LHCN-M2 (cell line): ENCODE data around the gene GLIS1. TPM values are rescaled to one million over a fixed set of nuclear protein-coding genes. Genes with fewer than 3 reads are reported as not detected.
A peak's percentile ranks its signal among the peaks of the same experiment; 100 is the strongest.

Experiments used
- DNase-seq: peaks from one replicate; pipeline ENCODE4 v3.0.0-alpha.2; 2012; ENCODE audit warnings: low read depth
- total RNA-seq: library from RNA; depleted of rRNA; stranded (reverse); fragments of >200 nt; gene quantifications from 2 replicates; pipeline ENCODE4 v1.2.3, GENCODE V29; 2014

GLIS1 gene
- total RNA-seq, 1 experiment from 2014 or later: 3.7 TPM

DNA sequence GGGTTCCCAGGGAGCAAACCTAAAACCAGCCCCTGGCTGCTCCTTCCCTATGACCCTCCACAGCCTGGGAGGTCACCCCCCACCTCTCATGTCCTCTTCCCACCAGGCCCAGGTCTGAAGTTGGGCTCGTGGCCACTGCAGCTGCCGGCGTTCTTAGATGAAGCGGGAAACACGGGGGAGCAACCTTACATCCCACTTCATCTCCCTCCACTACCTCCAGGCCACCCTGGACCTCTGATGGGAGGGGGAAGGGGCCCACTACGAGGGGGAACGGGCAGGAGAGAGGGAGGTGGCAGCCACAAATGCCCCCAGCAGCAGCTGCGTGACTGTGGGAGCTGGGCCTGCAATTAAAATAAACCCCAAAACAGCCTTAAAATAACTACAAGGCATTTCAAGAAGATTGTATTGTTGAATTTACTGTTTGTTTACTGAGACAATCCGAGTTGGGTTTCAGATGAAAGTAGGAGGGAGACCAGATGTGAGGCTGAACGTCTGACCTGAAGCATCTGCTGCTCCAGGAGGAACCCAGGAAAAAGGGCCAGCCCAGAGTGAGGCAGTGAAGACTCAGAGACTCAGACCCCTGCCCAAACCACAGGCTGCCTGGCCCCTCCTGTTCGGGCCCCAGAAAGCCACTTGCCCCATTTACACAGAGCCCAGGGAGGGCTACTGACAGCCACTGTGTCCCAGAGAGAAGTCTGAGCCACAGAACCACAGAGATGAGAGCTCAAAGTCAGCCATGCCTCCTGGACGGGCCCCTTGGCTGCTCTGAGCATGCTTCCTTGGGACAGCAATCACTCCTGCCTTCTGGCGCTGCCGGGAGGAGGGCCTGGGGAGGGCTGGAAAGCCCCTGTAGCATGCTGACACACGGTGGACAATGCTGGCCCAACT, 59.8 kb downstream of the GLIS1 start:
- DNase-seq: no peak

DNA sequence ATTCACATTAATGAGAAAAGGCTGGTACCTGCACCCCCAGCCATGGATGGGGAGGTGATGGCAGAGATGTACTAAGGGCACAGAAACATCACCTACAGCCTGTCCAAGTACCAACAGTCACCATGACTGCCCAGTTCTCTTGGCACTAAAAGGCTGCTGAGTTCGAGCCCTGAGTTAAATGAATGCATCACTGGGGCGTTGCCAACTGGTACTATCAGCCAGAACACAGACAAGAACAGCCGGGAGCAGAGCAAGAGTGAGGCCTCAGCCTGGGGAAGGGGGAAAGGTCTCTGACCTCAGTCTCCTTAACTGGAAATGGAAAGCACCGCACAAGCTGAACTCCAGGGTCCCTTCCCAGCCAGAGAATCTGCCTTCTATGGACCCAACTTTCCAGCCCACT, 60.5 kb downstream of the GLIS1 start:
- no peak for DNase-seq

DNA sequence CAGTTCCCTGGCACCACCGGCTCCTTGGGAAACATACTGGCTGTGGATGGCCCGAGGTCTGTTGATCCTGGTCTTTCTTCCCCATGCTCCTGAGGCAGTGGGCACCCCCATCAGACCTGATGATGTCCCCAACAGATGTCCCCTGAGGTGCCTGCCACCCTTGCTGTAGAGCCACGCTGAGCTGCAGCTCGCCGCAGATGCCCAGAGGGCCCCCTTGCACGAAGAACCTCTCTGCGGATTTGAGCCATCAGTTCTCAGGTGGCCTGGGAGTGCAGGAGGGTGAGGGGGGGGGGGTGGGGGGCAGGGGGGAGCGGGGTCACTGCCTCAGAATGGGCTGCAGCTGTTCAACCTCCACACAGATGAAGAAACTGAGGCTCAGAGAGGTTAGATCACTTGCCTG, 60.9 kb downstream of the GLIS1 start:
- no peak for DNase-seq

DNA sequence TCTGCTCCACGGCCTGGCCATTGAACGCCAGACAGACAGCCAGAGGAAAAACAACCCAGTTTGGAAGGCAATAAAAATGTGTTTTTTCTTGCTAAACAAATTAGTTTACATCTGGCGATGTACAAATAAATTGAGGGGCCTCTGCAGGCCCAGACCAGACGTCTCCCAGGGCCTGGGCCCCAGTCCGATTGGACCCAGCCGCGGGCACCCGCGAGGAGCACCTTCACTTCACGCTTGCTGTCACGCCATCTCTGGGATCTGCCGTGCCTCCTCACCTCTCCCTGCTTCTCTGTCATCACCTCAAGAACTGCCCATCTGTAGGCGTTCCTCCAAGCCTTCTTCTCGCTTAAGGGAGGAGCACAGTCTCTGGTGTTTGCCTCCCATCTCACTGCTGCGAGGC, 61.5 kb downstream of the GLIS1 start:
- no peak for DNase-seq

DNA sequence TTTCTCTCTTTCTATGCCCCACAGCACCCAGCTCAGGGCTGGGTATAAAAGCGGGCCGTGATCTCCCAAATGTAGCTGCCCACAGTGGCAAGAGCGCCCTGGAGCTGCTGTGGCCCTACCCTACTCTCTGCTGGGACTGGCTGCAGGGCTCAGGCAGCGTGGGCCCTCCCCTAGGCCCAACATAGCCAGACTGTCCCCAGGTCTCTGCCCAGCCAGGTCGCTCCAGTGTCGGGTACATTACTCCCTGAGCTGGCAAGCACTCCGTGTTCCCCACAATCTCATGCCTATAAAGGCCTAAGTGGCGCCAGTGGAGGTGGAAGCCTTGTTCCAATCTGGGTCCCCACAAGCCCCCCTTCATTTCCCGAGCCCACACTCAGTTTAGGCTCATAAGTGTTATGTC, 66.2 kb downstream of the GLIS1 start:
- DNase-seq: no peak

DNA sequence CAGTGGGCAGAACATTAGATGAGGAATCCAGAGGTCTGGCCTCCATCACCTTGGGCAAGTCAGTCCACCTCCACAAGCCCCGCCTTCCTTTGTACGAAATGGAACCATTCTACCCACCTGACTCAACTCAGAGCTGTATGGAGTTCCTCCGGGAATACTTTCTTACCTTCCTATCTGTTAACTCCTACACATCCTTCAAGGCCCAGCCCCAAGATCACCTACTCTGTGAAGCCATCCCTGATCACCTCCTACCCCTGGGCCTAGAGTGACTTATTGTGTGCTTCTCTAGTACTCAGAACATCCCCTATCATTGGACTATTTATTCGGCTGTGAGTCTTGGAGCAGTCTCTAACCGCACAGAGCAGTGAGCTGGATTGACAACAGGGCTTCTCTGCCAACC, 66.7 kb downstream of the GLIS1 start:
- DNase-seq: no peak

DNA sequence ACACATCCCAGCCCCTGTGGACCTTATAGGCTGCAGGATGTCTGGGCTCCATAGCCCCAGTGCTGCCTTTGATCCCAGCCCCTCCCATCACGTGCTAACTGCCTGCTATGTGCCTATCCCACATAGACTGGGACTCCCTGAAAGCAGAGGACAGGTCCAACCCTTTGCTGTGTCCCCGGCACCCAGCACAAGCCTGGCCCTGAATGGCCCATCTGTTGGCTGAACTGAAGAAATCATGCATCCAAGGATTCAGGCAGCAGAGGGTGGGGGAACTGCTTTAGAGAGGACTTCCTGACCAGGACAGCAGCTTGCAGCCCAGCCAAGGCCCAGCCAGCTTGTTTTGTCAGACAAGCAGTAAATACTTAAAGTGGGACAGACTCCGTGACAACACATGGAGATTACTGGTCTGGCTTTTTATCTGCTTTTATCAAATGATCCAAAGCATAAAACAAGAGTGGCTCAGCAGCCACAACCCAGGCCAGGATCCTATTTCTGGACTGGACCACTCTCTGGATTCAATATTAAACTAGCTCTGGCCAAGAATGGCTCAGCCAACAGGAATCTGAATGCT, 69.3 kb downstream of the GLIS1 start:
- no peak for DNase-seq

DNA sequence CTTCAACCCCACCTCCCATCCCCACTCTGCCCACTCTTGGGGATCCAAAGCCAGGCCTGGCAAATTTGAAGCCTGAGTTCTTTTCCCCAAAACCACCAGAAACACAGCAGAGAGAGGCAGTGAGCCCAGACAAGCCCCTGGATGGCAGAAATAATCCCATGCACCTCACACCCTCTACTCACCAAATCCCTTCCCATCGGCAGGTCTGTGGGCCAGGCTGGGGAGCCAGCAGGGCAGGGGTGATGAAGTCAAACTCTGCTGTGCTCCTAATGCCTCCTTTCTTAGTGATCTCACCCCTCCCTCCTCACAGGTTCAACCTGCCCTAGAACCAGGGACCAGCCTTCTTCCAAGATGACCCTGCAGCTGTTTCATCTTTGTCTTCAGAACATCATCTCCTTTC, 72.4 kb downstream of the GLIS1 start:
- DNase-seq: no peak

DNA sequence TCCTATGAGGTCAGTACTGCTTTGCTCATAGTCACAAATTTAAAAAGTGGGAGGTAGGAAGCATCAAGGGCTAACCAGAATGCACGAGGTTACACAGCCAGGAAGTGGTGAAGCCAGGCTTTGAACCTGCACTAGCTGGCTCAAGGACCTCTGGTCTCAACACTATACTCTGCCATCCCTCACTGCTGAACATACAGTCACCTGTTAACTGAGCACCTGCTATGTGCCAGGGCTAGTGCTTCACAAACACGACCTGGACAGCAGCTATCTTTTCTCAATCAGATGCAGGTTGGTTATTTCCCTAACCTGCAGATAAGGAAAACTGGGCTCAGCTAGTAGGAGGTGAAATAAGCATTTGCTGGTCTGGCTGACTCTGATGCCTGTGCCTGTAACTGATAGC, 73.0 kb downstream of the GLIS1 start:
- DNase-seq: no peak

DNA sequence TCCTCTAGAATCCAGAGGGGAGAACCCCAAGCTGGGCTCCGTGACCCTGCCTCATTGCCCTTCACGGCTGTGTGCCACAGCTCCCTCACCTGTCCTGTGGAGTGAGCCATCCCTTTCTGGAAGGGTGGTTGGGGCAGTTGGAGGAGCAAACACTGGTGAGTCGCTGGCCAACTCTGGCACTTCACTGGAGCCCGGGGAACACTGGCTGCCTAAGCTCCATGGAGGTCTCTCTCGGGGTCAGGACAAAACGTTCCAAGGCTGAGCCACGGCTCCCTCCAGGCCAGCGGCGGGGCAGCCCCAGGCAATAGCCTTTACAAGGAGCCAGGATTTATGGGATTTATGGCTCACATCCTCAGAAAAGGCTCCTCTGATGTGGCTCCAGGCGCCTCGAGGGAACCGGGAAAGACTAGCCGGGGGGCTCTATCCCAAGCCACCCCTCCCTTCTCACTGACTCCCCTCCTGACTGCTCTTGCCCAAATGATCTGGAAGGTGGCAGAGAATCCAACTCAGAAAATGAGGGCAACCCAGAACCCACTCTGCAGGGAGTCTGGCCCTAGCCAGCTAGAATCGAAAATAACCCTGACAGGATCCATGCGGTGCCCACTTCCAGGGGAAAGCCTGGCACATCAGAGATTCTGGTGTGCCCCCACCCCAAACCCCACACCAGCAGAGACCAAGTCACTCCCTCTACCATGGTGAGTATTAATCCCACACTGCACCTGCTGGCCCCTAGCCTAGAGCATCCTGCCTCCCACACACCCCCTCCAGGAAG, 75.2 kb downstream of the GLIS1 start:
- peak; percentile 16 for DNase-seq

DNA sequence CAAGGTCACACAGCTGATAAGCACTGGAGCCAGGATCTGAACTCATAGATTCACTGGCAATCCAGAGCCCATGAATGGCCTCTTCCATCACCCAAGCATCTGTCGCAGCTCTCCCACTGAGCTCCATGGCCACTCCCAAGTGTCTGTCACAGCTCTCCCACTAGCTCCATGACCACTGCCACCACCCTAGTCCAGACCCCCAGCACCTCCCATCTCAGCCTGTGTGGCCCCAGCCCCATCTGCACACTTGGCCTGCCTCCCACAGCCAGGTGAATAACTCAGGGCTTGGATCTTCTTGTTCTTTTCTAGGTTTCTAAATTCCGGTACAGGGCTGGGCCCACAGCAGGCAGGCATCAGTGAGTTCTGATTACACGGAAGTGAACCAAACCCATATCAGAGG, 76.0 kb downstream of the GLIS1 start:
- DNase-seq: no peak

DNA sequence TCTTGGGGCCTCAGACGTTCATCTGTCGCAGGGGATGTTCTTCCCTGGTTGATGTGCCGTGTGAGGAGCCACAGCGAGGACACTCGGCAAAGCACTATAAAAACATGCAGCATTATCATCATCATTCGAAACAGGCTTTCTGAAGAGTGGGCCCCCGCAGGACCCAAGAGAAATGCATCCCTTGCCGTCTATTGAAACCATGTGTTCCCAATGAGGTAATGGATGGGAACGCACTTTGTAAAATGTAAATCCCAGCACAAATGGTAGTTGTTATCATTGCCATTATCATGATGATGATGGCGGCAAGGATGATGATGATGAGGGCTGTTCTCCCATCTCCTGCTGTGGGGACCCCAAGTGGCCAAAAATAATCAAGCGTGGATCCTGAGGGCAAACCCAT, 76.8 kb downstream of the GLIS1 start:
- no peak for DNase-seq

DNA sequence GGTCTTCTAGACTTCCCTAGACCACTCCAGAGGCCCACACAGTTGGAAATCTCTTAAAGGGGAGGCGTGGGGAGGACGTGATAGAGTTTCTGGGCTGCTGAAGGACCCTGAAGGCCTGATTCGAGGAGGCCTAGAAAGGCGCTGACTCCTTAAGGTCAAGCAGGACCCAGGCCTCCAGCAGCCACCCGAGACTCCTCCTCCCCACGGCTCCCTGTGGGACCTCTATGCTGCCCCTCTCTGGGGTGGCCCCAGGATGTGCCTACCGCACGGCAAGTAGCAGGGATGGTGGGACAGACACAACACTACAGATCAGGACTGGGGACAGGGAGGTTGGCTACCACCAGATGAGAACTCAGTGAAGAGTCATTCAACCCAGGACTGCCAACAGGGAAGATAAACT, 77.5 kb downstream of the GLIS1 start:
- no peak for DNase-seq

DNA sequence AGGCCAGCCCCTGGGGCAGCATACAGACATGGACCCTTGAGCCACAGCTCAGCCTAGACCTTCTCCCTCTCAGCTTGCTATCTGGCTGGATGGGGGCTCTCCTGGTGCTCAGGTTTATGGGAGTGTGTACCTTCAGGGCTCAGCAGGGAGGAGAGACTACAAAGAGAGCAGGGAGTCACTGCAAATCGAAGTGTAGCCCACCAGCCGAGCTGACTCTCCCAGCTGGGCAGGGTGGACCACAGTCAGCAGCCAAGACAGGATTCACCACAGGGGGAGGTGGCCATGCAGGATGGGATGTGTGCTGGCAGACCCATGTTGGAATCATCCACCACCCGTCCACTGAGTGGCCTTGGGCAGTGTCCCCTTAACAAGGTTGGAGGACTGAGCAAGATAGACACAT, 78.3 kb downstream of the GLIS1 start:
- DNase-seq: no peak

DNA sequence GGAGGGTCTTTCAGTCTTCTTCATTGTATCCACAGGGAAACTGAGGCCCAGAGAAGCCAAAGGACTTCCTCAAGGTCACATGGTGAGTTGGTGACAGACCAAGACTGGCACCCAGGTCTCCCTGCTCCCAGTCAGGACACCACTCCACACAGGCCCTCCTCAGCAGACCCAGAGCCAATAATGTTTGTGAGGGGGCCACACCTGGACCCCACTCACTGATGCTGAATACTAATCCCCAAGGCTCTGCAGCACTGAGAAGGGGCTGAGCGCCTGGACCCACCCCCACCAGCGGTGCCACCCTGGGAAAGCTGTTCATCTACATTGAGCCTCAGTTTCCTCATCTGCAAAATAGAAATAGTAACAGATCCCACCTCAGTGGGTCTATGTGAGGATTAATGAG, 79.5 kb downstream of the GLIS1 start:
- DNase-seq: no peak

DNA sequence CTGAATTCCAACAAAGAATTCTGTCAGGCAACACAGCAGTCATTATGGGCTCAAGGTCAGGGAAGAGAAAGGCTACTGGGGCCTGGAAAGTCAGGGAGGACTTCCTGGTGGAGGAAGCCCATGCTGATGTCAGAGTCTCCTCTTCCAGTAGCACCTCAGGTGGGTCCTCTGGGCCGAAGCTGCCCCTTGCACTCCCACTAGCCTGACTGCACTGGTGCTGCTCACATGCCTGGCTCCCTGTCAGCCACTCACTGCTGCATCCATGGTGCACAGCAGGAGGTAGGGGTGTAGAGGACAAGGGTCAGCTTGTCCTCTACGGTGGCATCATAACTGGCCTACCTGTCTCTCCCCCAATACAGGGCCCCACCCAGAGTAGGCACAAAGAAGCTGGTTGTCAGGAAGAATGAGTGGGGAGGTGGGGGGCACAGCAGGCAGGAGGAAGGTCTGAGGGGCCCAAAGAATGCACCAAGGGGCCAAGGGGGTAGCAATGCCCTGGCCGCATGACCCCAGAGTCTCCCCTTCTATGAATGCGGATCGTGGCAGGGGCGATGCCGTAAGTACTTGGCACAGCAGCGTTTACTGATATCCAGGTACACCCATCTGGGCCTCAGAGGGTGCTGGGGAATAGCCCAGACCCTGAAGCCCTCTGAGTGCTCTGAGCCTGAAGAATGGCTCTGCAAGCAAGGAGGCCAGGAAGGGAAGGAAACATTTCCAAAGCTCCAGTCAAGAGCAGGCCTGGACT, 80.3 kb downstream of the GLIS1 start:
- DNase-seq: no peak

DNA sequence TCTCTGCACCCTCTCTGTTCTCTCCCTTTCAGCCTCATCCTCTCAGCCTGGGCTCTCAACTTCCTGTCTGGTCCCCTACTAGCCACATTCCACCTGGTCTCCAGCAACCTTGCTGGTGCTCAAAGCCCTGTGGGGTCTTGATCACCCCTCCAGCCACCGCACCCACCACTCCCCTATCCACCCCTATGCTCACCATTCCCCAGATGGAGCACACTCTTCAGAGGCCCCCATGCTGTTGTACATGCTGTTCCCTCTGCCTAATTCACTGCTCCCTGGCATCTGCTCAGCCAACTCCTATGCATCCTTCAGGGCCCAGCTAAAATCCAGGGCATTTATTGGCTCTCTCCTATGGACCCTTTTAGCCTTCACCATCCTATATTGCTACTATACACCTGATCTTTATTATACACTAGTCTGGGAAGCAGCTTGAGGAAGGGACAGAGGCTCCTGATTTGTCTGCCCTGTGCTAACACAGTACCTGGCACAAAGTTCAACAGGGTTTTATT, 81.0 kb downstream of the GLIS1 start:
- no peak for DNase-seq

DNA sequence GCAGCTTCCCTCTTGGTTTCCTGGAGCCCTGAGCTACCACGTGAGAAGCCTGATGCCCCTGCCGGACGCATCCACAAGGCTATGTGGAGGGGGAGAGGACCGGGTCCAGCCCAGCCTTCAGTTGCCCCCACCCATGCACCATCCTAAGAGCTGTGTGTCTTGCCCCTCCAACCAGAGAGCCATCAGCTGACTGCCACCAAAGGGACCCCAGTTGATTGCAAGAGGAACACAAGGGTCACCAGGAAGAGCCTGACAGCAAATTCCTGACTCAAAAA, 81.5 kb downstream of the GLIS1 start:
- no peak for DNase-seq

DNA sequence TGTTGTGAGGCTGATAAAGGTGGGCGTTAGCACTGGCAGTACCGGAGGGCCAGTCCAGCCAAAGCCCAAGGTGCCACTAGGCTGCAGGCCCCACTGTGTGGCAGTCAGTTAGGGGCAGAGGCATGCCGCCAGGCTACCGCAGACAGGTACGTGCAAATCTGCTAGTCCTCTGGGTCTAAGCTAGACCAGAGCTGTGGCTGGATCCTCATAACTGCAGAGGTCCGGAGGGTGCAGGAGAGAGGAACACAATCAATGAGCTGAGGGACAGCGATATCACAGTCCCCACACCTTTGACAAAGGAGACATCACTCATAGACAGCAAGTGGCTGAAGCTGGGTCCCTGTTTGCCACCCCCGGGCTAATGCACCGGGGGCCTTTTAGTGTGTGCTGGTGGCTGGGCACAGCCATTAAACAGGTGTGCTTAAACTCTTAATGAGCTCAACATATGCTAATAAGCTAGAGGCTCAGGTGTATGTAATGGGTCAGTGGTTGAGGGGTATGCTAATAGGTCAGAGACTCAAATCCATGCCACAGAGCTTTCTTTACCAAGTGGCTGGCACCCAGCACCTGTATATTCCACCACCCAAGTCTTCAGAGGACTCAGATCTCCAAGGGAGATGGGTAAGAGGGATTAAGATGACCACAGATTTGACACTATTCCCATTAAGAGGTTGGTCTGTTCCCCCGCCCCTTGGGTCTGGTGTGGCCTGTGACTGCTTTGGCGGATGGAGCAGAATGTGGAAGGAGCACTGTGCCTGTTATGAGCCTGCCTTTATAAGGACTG, 82.0 kb downstream of the GLIS1 start:
- DNase-seq: no peak

DNA sequence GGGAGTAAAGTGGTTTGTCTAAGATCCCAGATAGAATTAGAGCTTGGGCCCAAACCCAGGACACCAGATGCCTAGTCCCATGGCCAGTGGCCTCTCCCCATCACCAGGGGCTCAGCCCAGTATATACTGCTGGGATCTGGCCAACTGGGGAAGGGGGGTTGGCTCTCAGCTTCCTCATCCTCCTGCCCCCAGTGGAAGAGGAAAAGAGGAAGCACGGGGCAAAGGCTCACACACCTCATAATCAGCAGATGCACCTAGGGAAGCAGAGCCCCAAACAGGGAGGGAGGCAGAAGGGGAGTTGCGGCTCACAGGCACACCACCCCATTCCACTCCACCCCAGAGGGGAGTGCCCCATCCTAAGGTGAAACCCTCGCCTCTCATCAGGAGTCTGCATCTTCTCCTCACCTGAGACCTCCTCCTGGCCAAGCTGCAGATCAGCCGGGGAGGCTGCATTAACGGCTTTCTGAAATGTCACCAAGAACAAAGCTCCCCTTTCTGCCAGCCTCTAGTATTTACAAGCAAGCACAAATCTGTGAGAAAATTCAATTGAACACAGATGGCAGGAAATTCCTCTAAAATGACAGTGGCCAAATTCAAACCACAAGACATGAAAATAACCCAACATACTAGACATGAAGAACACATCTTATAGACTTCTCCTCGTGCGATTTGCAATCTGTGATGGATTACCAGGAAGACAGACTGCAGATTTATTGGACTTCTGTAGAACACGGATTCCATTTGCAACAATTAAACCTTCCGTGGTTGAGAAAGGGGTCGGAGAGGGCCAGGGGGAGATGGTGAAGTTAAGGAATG, 82.8 kb downstream of the GLIS1 start:
- peak; percentile 74 for DNase-seq
